NB4 (cell line): Measurements from ENCODE around the gene COL4A2.

Source experiments
- MYC ChIP-seq: IDR thresholded peaks from 2 replicates; pipeline ENCODE4 v1.6.1; 2011; ENCODE audit warnings: low read depth, low read length
- POLR2A ChIP-seq: IDR thresholded peaks from 2 replicates; pipeline ENCODE4 v1.6.1; 2011; ENCODE audit warnings: mild to moderate bottlenecking; ENCODE audit not compliant: insufficient read length; ENCODE audit errors: extremely low read depth
- TF ChIP-seq, protein P1 (sequence below): IDR thresholded peaks from one replicate; pipeline ENCODE4 v1.5.1; 2012; ENCODE audit warnings: low read depth, low read length
- TF ChIP-seq, protein P2 (sequence below): IDR thresholded peaks from 2 replicates; pipeline ENCODE4 v1.6.1; 2011; ENCODE audit warnings: low read depth, low read length

DNA sequence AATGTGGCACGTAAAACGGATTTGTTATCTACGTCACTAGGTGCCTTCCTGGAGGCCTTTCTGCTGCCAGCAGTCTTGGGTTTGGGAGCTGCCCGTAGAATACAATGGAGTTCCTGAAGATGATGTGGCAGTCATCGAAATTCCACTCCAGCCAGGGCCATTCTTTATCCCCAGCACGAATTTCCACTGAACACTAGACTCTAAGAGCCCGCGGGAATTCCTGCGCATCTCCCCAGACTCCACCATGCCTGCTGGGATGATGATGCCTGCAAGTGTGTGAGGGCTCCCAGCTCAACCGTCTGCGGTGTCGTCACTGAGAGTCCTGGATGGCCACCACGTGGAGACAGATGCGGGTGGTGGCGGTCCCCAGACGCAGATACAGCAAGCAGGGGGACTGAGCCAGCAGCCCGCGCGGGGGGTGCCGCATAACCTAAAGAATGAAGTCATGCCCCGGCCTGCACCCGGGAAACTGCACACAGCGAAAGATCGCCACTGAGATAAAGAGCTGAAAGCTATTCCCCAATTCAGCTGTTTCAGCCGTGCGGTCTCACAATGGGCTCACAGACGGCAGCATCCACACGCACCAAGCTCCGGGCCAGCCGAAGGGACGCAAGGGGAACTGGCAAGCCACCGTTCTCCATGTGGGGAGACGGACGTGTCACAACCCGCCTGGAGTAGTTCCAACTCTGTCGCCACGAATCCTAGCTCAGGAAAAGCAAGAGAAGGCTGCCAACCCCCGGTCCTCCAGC is 41.2 kb upstream of the COL4A2 start:
- TF ChIP-seq, protein P1, sequence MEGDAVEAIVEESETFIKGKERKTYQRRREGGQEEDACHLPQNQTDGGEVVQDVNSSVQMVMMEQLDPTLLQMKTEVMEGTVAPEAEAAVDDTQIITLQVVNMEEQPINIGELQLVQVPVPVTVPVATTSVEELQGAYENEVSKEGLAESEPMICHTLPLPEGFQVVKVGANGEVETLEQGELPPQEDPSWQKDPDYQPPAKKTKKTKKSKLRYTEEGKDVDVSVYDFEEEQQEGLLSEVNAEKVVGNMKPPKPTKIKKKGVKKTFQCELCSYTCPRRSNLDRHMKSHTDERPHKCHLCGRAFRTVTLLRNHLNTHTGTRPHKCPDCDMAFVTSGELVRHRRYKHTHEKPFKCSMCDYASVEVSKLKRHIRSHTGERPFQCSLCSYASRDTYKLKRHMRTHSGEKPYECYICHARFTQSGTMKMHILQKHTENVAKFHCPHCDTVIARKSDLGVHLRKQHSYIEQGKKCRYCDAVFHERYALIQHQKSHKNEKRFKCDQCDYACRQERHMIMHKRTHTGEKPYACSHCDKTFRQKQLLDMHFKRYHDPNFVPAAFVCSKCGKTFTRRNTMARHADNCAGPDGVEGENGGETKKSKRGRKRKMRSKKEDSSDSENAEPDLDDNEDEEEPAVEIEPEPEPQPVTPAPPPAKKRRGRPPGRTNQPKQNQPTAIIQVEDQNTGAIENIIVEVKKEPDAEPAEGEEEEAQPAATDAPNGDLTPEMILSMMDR: no peak
- TF ChIP-seq MYC: no peak
- no peak for TF ChIP-seq POLR2A
- TF ChIP-seq, protein P2, sequence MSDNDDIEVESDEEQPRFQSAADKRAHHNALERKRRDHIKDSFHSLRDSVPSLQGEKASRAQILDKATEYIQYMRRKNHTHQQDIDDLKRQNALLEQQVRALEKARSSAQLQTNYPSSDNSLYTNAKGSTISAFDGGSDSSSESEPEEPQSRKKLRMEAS: no peak
